HepG2 (cell line): ENCODE data around the gene RNF8. TPM values are rescaled to one million over a fixed set of nuclear protein-coding genes. Genes with fewer than 3 reads are reported as not detected.

Experiments
- AKNA ChIP-seq: sonication (generic); formaldehyde crosslinking; IDR thresholded peaks from 2 replicates; pipeline ENCODE4 v1.4.0; 2020; ENCODE audit warnings: missing genetic modification reagents, borderline replicate concordance
- ATF5 ChIP-seq: sonication (generic); formaldehyde crosslinking; IDR thresholded peaks from 2 replicates; pipeline ENCODE4 v1.4.0; 2020; ENCODE audit warnings: mild to moderate bottlenecking, low read depth, missing genetic modification reagents
- E2F1 ChIP-seq: sonication (generic); formaldehyde crosslinking; IDR thresholded peaks from 2 replicates; pipeline ENCODE4 v1.5.0; 2020; ENCODE audit warnings: missing genetic modification reagents
- HMGXB4 ChIP-seq, 2 experiments: sonication (generic) in 1 of 2; formaldehyde crosslinking in 1 of 2; IDR thresholded peaks; 2 replicates each; pipeline versions ENCODE4 v1.4.0 to v1.6.1; 2018 to 2020; ENCODE audit warnings: missing genetic modification reagents in 2 of 2, borderline replicate concordance in 1 of 2, low read depth in 1 of 2, mild to moderate bottlenecking in 1 of 2, missing biosample characterization in 1 of 2
- MEIS1 ChIP-seq: sonication (generic); formaldehyde crosslinking; IDR thresholded peaks from 2 replicates; pipeline ENCODE4 v1.9.0; 2021; ENCODE audit warnings: mild to moderate bottlenecking, missing genetic modification reagents, moderate library complexity, borderline replicate concordance
- SETDB1 ChIP-seq: sonication (generic); formaldehyde crosslinking; IDR thresholded peaks from 2 replicates; pipeline ENCODE4 v1.5.1; 2020; ENCODE audit warnings: missing genetic modification reagents, mild to moderate bottlenecking, borderline replicate concordance
- TERF1 ChIP-seq: sonication (generic); formaldehyde crosslinking; IDR thresholded peaks from 2 replicates; pipeline ENCODE4 v1.8.0; 2022; ENCODE audit warnings: mild to moderate bottlenecking, missing genetic modification reagents, moderate library complexity
- ZMAT5 ChIP-seq: sonication (generic); formaldehyde crosslinking; IDR thresholded peaks from 2 replicates; pipeline ENCODE4 v1.5.0; 2020; ENCODE audit warnings: mild to moderate bottlenecking, low read depth, missing genetic modification reagents, borderline replicate concordance
- ZMYM2 ChIP-seq: sonication (generic); formaldehyde crosslinking; IDR thresholded peaks from 2 replicates; pipeline ENCODE4 v1.8.0; 2022; ENCODE audit warnings: mild to moderate bottlenecking, missing genetic modification reagents
- ZNF30 ChIP-seq: sonication (generic); formaldehyde crosslinking; IDR thresholded peaks from 2 replicates; pipeline ENCODE4 v1.5.0; 2020; ENCODE audit warnings: mild to moderate bottlenecking, missing genetic modification reagents
- ZNF546 ChIP-seq: sonication (generic); formaldehyde crosslinking; conservative IDR thresholded peaks from 2 replicates; pipeline ENCODE4 v1.8.1; 2023; ENCODE audit warnings: mild to moderate bottlenecking, missing genetic modification reagents
- ZNF550 ChIP-seq: sonication (generic); formaldehyde crosslinking; IDR thresholded peaks from 2 replicates; pipeline ENCODE4 v1.4.0; 2020; ENCODE audit warnings: mild to moderate bottlenecking, missing genetic modification reagents, borderline replicate concordance
- ZNF562 ChIP-seq: sonication (generic); formaldehyde crosslinking; IDR thresholded peaks from 2 replicates; pipeline ENCODE4 v1.8.0; 2022; ENCODE audit warnings: missing genetic modification reagents, borderline replicate concordance
- ZNF607 ChIP-seq: sonication (generic); formaldehyde crosslinking; IDR thresholded peaks from 2 replicates; pipeline ENCODE4 v1.5.1; 2020; ENCODE audit warnings: missing genetic modification reagents, mild to moderate bottlenecking, borderline replicate concordance
- ZNF75D ChIP-seq: sonication (generic); formaldehyde crosslinking; IDR thresholded peaks from 2 replicates; pipeline ENCODE4 v1.8.1; 2023; ENCODE audit warnings: missing genetic modification reagents, mild to moderate bottlenecking, borderline replicate concordance
- ZNF790 ChIP-seq: sonication (generic); formaldehyde crosslinking; IDR thresholded peaks from 2 replicates; pipeline ENCODE4 v1.8.0; 2022; ENCODE audit warnings: missing genetic modification reagents, mild to moderate bottlenecking, borderline replicate concordance
- ZSCAN25 ChIP-seq: sonication (generic); formaldehyde crosslinking; IDR thresholded peaks from 2 replicates; pipeline ENCODE4 v1.8.0; 2022; ENCODE audit warnings: mild to moderate bottlenecking, missing genetic modification reagents
- polyA plus RNA-seq, 8 experiments: library from polyadenylated mRNA; depleted of rRNA in 3 of 8; stranded (reverse) in 7 of 8; unstranded in 1 of 8; fragments of >200 nt; fragmentation: Illumina TruSeq in 4 of 8; extraction: Trizol in 4 of 8; gene quantifications; 2 replicates each; pipeline versions ENCODE4 v1.2.1 to v1.2.3, GENCODE V29; 2011 to 2016; ENCODE audit warnings: low read depth in 4 of 8, missing spikeins in 1 of 8, mixed read lengths in 1 of 8; ENCODE audit not compliant: insufficient read depth in 1 of 8
- total RNA-seq, 5 experiments: library from RNA; depleted of rRNA; stranded (reverse); fragments of >200 nt; fragmentation: Illumina TruSeq; extraction: Trizol; gene quantifications; 2 replicates each; pipeline ENCODE4 v1.2.3, GENCODE V29; 2016; ENCODE audit warnings: low read depth in 1 of 5

RNF8 gene
- total and polyA plus RNA-seq, 2 of the 13 experiments (the other 11 are each of a cell fraction or from before 2014, with no cell fraction given), result 21.8 to 47.6 TPM

GRCh38 chr6:37353761-37354525, at the start of gene RNF8 (continued):
- TF ChIP-seq AKNA (peak; percentile 50; the same call in 1 of the 2 replicates), ZNF562 (CRISPR knock-in tag) (no peak), ZSCAN25 (CRISPR knock-in tag) (no peak), ZNF75D (no peak), MEIS1 (CRISPR knock-in tag) (0 out of 2 replicates have a peak, but pooled peaks have one; percentile 66), ATF5 (CRISPR knock-in tag) (no peak; the same call in 1 of the 2 replicates), ZNF546 (CRISPR knock-in tag) (no peak; the same call in 1 of the 2 replicates), TERF1 (no peak), E2F1 (CRISPR knock-in tag) (peak; percentile 80), ZNF30 (CRISPR knock-in tag) (no peak), HMGXB4 (CRISPR knock-in tag; IDR thresholded peaks at IDR 0.05; ENCODE audit: borderline replicate concordance in 1 of 2, low read depth in 1 of 2) (peak; percentile 42 to 95; a peak in 3 of 4 replicates), ZMAT5 (CRISPR knock-in tag) (no peak), ZNF607 (CRISPR knock-in tag) (peak; percentile 77; the same call in 1 of the 2 replicates), ZMYM2 (CRISPR knock-in tag) (no peak), ZNF790 (CRISPR knock-in tag) (no peak; the same call in 1 of the 2 replicates), ZNF550 (CRISPR knock-in tag) (no peak), SETDB1 (no peak)
